ENCODE data around the gene CFAP299. TPM values are rescaled to one million over a fixed set of nuclear protein-coding genes. Genes with fewer than 3 reads are reported as not detected.
"Not testable (repeated sequence)": the region's sequence is repeated elsewhere in the genome, so short reads cannot be mapped to it uniquely, and the experiment has no call there.

CFAP299 gene
- total RNA-seq, 4 donors from 2014 or later, result not detected

- TF ChIP-seq POLR2AphosphoS5 (IDR thresholded peaks at IDR 0.05) (no peak), POLR2A (IDR thresholded peaks at IDR 0.05) (no peak), CTCF (IDR thresholded peaks at IDR 0.05) (no peak), EP300 (IDR thresholded peaks at IDR 0.05) (no peak)
These were observed 95.9 kb downstream of the CFAP299 start for GRCh38 chr4:80431203-80431965.

GRCh38 chr4:80434238-80434637, 98.7 kb downstream of the CFAP299 start:
- Histone ChIP-seq H3K4me1 (no peaks in the 10 kb centered on the region), H3K4me3 (no peak overlapping the region), H3K27me3 (no peaks in the 10 kb centered on the region), H3K27ac (no peak overlapping the region), H3K36me3 (no peaks in the 10 kb centered on the region), H3K9me3 (no peaks in the 10 kb centered on the region)
- DNase-seq (ENCODE audit: low spot score in 2 of 2), result no peak
- TF ChIP-seq EP300 (IDR thresholded peaks at IDR 0.05) (no peak), POLR2A (IDR thresholded peaks at IDR 0.05) (no peak), POLR2AphosphoS5 (IDR thresholded peaks at IDR 0.05) (no peak), CTCF (IDR thresholded peaks at IDR 0.05) (no peak)
- WGBS, result 88% methylated on average over 1 of the region's 1 CpG

More at GRCh38 chr4:80431203-80431965, 95.9 kb downstream of the CFAP299 start:
- Histone ChIP-seq H3K4me1 (no peaks in the 10 kb centered on the region), H3K27me3 (no peaks in the 10 kb centered on the region), H3K36me3 (no peaks in the 10 kb centered on the region), H3K4me3 (no peak overlapping the region), H3K27ac (no peak overlapping the region), H3K9me3 (no peaks in the 10 kb centered on the region)
- DNase-seq (ENCODE audit: low spot score in 2 of 2), result no peak
- 84% methylated on average over 5 of the region's 5 CpGs for WGBS

- TF ChIP-seq EP300 (IDR thresholded peaks at IDR 0.05), result no peak
- TF ChIP-seq CTCF (IDR thresholded peaks at IDR 0.05), result no peak
- no peak for TF ChIP-seq POLR2AphosphoS5 (IDR thresholded peaks at IDR 0.05)
- no peak for TF ChIP-seq POLR2A (IDR thresholded peaks at IDR 0.05)
- Histone ChIP-seq H3K4me3 (no peak overlapping the region), H3K36me3 (no peaks in the 10 kb centered on the region), H3K9me3 (no peaks in the 10 kb centered on the region), H3K27me3 (peaks cover 5% of the 10 kb centered on the region), H3K27ac (no peak overlapping the region), H3K4me1 (no peaks in the 10 kb centered on the region)
- DNase-seq (ENCODE audit: low spot score in 2 of 2), result no peak
- 25% methylated on average over 1 of the region's 1 CpG for WGBS
These were observed 102.5 kb downstream of the CFAP299 start for GRCh38 chr4:80438016-80438415.

GRCh38 chr4:80439294-80440061, 103.9 kb downstream of the CFAP299 start:
- not testable (repeated sequence) for H3K36me3 ChIP-seq; H3K4me1 ChIP-seq; H3K4me3 ChIP-seq; DNase-seq (ENCODE audit: low spot score in 2 of 2); H3K27me3 ChIP-seq; H3K9me3 ChIP-seq; H3K27ac ChIP-seq
- WGBS, result 87% methylated on average over 8 of the region's 14 CpGs

GRCh38 chr4:80446248-80446647, 110.7 kb downstream of the CFAP299 start:
- H3K36me3 ChIP-seq, result no peaks in the 10 kb centered on the region
- DNase-seq (ENCODE audit: low spot score in 2 of 2), result no peak
- H3K27ac ChIP-seq, result no peak overlapping the region
- no peaks in the 10 kb centered on the region for H3K4me1 ChIP-seq
- no peaks in the 10 kb centered on the region for H3K9me3 ChIP-seq
- no peaks in the 10 kb centered on the region for H3K27me3 ChIP-seq
- H3K4me3 ChIP-seq, result no peak overlapping the region
- TF ChIP-seq POLR2A (IDR thresholded peaks at IDR 0.05) (no peak), EP300 (IDR thresholded peaks at IDR 0.05) (no peak), CTCF (IDR thresholded peaks at IDR 0.05) (no peak), POLR2AphosphoS5 (IDR thresholded peaks at IDR 0.05) (no peak)
